Gastrocnemius medialis (tissue), 4 donors: ENCODE results near the gene SLC49A4.

Experiments used
- POLR2A ChIP-seq, 2 donors: fragments of 450-650 bp; IDR thresholded peaks; one replicate each; pipeline ENCODE4 v1.6.1; 2017; ENCODE audit warnings: antibody characterized with exemption in 2 of 2, mild to moderate bottlenecking in 2 of 2, moderate library complexity in 2 of 2
- TF ChIP-seq, protein P1 (sequence below), 5 experiments: fragments of 450-650 bp in 3 of 5; fragments of 200-600 bp in 2 of 5; sonication (generic) in 2 of 5; IDR thresholded peaks in 4 of 5; conservative IDR thresholded peaks in 1 of 5; 1 replicate in 4 of 5; 2 replicates in 1 of 5; pipeline ENCODE4 v1.5.1; 2016 to 2019; ENCODE audit warnings: antibody characterized with exemption in 5 of 5, mild to moderate bottlenecking in 3 of 5, moderate library complexity in 3 of 5

DNA sequence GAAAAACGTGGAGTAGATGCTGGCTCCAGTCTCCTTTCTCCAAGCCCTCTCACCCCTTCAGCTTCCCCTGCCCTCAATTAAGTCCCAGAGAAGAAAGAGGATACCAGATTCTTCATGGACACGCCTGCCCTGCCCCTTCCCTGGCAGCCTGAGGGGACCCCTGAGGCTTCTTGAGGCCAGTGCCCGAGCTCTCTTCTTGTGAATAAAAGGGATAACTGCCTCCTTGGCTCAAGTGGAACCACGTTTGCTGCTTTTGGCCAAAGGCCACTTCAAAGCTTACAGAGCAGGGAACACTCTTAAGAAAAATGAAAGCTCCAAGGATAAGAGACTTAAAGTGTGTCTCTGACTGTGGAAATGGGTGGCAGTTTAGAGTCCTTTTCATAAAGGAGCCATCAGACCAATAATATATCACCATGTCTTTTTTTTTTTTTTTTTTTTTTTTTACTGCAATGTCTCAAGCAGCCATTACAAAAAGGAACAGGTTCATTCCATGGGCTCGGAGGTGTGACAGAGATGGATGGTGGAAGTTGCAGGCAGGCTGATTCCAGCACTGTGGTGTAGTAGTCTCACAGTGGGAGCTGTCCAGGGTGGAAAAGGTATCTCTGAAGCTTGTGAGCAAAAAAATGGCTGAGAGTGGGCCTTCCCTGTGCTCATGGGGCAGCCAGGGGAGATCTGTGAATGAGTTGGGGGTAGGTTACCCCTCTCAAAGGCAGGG lies 123.9 kb downstream of the SLC49A4 start:
- no peak for TF ChIP-seq POLR2A (IDR thresholded peaks at IDR 0.05)
- TF ChIP-seq, protein P1, sequence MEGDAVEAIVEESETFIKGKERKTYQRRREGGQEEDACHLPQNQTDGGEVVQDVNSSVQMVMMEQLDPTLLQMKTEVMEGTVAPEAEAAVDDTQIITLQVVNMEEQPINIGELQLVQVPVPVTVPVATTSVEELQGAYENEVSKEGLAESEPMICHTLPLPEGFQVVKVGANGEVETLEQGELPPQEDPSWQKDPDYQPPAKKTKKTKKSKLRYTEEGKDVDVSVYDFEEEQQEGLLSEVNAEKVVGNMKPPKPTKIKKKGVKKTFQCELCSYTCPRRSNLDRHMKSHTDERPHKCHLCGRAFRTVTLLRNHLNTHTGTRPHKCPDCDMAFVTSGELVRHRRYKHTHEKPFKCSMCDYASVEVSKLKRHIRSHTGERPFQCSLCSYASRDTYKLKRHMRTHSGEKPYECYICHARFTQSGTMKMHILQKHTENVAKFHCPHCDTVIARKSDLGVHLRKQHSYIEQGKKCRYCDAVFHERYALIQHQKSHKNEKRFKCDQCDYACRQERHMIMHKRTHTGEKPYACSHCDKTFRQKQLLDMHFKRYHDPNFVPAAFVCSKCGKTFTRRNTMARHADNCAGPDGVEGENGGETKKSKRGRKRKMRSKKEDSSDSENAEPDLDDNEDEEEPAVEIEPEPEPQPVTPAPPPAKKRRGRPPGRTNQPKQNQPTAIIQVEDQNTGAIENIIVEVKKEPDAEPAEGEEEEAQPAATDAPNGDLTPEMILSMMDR (IDR thresholded peaks at IDR 0.05 in 4 of 5, conservative IDR thresholded peaks at IDR 0.05 in 1 of 5) = no peak
